GM19239 (cell line): ENCODE results near the gene LCE5A.
A peak's percentile ranks its signal among the peaks of the same experiment; 100 is the strongest.
"Not testable (repeated sequence)": the region's sequence is repeated elsewhere in the genome, so short reads cannot be mapped to it uniquely, and the experiment has no call there.

Source experiments
- DNase-seq: peaks from one replicate; pipeline ENCODE4 v3.0.0; 2011; ENCODE audit warnings: low spot score; ENCODE audit not compliant: insufficient read length
- FAIRE-seq: peaks from 2 replicates; lab custom pipeline; 2011; peaks lifted over from hg19 to GRCh38; lab: Jason Lieb, UNC

LCE5A gene

GRCh38 chr1:152510503-152510902 lies at the start of gene LCE5A:
Gene LCE5A, plus strand, starts transcription at chr1:152510803. Its CDS starts 732 bp downstream, at chr1:152511535.
- FAIRE-seq (no peak), DNase-seq (no peak)

GRCh38 chr1:152461544-152461943 lies 49.1 kb upstream of the LCE5A start:
- no peak for DNase-seq
- FAIRE-seq, result no peak

- no peak for FAIRE-seq
These were observed 48.0 kb upstream of the LCE5A start for GRCh38 chr1:152462636-152463035.

GRCh38 chr1:152466217-152466616 lies 44.4 kb upstream of the LCE5A start:
- DNase-seq (no peak), FAIRE-seq (no peak)

More at GRCh38 chr1:152462636-152463035, 48.0 kb upstream of the LCE5A start:
- no peak for DNase-seq

- DNase-seq (no peak), FAIRE-seq (no peak)
These were observed 36.6 kb upstream of the LCE5A start for GRCh38 chr1:152473887-152474537.

- peak; percentile 32 for DNase-seq
- FAIRE-seq, result no peak
These were observed 30.6 kb upstream of the LCE5A start for GRCh38 chr1:152479792-152480595.

- FAIRE-seq (no peak), DNase-seq (no peak)
These were observed 28.5 kb upstream of the LCE5A start for GRCh38 chr1:152481869-152482664.

- FAIRE-seq (no peak), DNase-seq (no peak)
These were observed 24.1 kb upstream of the LCE5A start for GRCh38 chr1:152486400-152487006.

GRCh38 chr1:152487871-152488270 lies 22.7 kb upstream of the LCE5A start:
- DNase-seq (no peak), FAIRE-seq (no peak)

GRCh38 chr1:152491537-152491936 lies 19.1 kb upstream of the LCE5A start:
- DNase-seq, FAIRE-seq: not testable (repeated sequence)

- DNase-seq, result peak; percentile 25
- no peak for FAIRE-seq
These were observed 15.4 kb upstream of the LCE5A start for GRCh38 chr1:152495066-152495675.

GRCh38 chr1:152497273-152497672 lies 13.3 kb upstream of the LCE5A start:
- no peak for DNase-seq
- no peak for FAIRE-seq

GRCh38 chr1:152501704-152502103 lies 8.9 kb upstream of the LCE5A start:
- DNase-seq, result no peak
- FAIRE-seq, result no peak

- FAIRE-seq (no peak), DNase-seq (no peak)
These were observed 8.0 kb upstream of the LCE5A start for GRCh38 chr1:152502496-152503180.

GRCh38 chr1:152505083-152505482 lies 5.5 kb upstream of the LCE5A start:
- DNase-seq, result no peak

GRCh38 chr1:152506899-152507498 lies 3.6 kb upstream of the LCE5A start:
- no peak for FAIRE-seq
- DNase-seq, result no peak

More at GRCh38 chr1:152505083-152505482, 5.5 kb upstream of the LCE5A start:
- FAIRE-seq, result no peak

GRCh38 chr1:152511596-152511995 lies 993 bp downstream of the LCE5A start:
- DNase-seq (no peak), FAIRE-seq (no peak)

- no peak for DNase-seq
These were observed 2.5 kb downstream of the LCE5A start for GRCh38 chr1:152513081-152513480.

More at GRCh38 chr1:152513081-152513480, 2.5 kb downstream of the LCE5A start:
- FAIRE-seq, result no peak
